Measurements from ENCODE around the gene SLC12A4. TPM values are rescaled to one million over a fixed set of nuclear protein-coding genes. Genes with fewer than 3 reads are reported as not detected.

Gene SLC12A4
- total RNA-seq, 4 donors from 2014 or later, result 82.0 to 127 (median 101) TPM

DNA sequence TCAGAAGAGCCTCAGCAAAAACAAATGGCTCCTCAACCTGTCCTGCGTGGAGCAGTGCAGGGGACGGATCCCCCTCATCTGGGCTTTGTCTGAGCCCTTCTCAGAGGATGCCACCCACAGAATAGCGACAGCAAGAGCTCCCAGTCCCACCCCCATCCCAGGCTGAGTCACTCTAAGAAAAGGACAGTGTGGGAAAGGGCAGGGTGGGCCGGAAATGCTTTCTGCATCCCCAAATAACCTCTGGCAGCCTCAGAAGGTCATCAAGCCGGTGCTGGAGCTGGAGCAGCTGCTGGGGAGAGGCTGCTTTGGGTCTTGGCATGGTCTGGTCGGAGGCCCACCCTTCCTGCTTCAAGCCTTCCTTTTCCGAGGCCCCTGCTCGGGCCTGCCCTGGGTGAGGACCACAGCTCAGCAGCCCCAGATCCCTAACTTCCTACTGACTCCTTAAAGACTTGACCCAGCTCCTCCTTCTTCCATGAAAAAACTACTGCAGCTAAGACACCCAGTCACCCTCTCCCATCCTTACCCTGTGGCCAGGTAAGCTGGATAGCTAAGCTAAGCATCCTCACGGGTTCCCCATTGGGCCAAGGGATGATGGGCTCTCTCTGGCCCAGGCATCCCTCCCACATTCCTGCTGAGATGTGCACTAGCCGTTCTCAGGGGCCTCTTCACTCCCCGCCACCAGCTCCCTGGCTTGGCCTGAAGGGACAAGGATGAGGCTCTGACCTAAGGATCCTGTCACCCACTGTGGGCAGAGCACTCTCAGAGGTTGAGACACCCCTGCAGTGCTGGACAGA lies 8.7 kb downstream of the SLC12A4 start:
- H3K36me3 ChIP-seq, result peaks cover 6 to 79% (median 8%) of the 10 kb centered on the region in 3 donors
- 24 to 36% methylated on average over 10 to 11 of the region's 11 CpGs for whole genome bisulfite sequencing, 2 donors
- DNase-seq (ENCODE audit: low spot score in 2 of 2), result peak; percentile 47 to 49
- H3K27me3 ChIP-seq, result no peaks in the 10 kb centered on the region
- H3K4me1 ChIP-seq, result peaks cover 0 to 59% (median 33%) of the 10 kb centered on the region in 4 donors
- H3K27ac ChIP-seq, result peak overlapping the region in 3 of 4 donors; percentile 62 to 74 (median 70)
- no peaks in the 10 kb centered on the region for H3K9me3 ChIP-seq
- TF ChIP-seq EP300 (IDR thresholded peaks at IDR 0.05), result peak in 1 of 2 donors; percentile 69
- TF ChIP-seq, protein P1, sequence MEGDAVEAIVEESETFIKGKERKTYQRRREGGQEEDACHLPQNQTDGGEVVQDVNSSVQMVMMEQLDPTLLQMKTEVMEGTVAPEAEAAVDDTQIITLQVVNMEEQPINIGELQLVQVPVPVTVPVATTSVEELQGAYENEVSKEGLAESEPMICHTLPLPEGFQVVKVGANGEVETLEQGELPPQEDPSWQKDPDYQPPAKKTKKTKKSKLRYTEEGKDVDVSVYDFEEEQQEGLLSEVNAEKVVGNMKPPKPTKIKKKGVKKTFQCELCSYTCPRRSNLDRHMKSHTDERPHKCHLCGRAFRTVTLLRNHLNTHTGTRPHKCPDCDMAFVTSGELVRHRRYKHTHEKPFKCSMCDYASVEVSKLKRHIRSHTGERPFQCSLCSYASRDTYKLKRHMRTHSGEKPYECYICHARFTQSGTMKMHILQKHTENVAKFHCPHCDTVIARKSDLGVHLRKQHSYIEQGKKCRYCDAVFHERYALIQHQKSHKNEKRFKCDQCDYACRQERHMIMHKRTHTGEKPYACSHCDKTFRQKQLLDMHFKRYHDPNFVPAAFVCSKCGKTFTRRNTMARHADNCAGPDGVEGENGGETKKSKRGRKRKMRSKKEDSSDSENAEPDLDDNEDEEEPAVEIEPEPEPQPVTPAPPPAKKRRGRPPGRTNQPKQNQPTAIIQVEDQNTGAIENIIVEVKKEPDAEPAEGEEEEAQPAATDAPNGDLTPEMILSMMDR (IDR thresholded peaks at IDR 0.05), result no peak
- no peak overlapping the region for H3K4me3 ChIP-seq

DNA sequence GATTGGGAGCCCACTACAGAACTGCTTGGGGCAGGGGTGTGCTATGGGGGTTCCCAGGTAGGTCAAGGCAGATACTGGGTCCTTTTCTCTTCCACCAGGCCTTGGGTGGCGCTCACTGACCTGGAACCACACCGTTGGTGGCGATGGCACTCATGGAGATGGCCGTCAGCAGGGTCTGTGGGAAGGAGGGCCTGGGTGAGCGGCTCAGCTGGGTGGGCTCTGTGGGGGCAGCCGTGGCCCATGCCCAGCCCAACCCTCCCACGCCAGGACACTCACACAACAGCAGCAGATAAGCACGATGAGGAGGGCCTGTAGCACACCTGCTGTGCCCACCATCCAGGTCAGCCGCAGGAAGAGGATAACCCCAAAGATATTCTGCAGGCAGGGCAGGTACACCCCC lies 10.8 kb downstream of the SLC12A4 start:
- no peak for TF ChIP-seq EP300 (IDR thresholded peaks at IDR 0.05)
- no peak for TF ChIP-seq POLR2A (IDR thresholded peaks at IDR 0.05)
- TF ChIP-seq, protein P1 (IDR thresholded peaks at IDR 0.05), result no peak
- WGBS, 2 donors, result 92% methylated on average over 9 of the region's 9 CpGs
- no peak for DNase-seq (ENCODE audit: low spot score in 2 of 2)
- H3K9me3 ChIP-seq, result no peaks in the 10 kb centered on the region
- peaks cover 0 to 47% (median 15%) of the 10 kb centered on the region in 4 donors for H3K4me1 ChIP-seq
- H3K36me3 ChIP-seq, result peaks cover 6 to 90% (median 8%) of the 10 kb centered on the region in 3 donors
- peak overlapping the region in 1 of 4 donors; percentile 74 for H3K27ac ChIP-seq
- no peak overlapping the region for H3K4me3 ChIP-seq
- H3K27me3 ChIP-seq, result no peaks in the 10 kb centered on the region

- Histone ChIP-seq H3K4me1 (peaks cover 0 to 48% (median 16%) of the 10 kb centered on the region in 4 donors), H3K36me3 (peaks cover 7 to 87% (median 10%) of the 10 kb centered on the region in 3 donors)
- 78 to 85% methylated on average over 8 to 9 of the region's 10 CpGs for WGBS, 2 donors
Measured at GRCh38 chr16:67954421-67955196, 13.8 kb downstream of the SLC12A4 start.

GRCh38 chr16:67953641-67954375 lies 14.6 kb downstream of the SLC12A4 start:
- peak overlapping the region in 1 of 4 donors; percentile 40 for H3K27ac ChIP-seq
- H3K27me3 ChIP-seq, result no peaks in the 10 kb centered on the region
- no peak overlapping the region for H3K4me3 ChIP-seq
- no peak for DNase-seq (ENCODE audit: low spot score in 2 of 2)
- peaks cover 10 to 87% (median 13%) of the 10 kb centered on the region in 3 donors for H3K36me3 ChIP-seq
- peaks cover 0 to 40% (median 10%) of the 10 kb centered on the region in 4 donors for H3K4me1 ChIP-seq
- TF ChIP-seq POLR2A (IDR thresholded peaks at IDR 0.05) (no peak), EP300 (IDR thresholded peaks at IDR 0.05) (no peak)
- TF ChIP-seq, protein P1 (IDR thresholded peaks at IDR 0.05), result no peak
- no peaks in the 10 kb centered on the region for H3K9me3 ChIP-seq
- WGBS, 2 donors, result 83 to 93% methylated on average over 8 of the region's 8 CpGs

More at GRCh38 chr16:67954421-67955196, 13.8 kb downstream of the SLC12A4 start:
- no peaks in the 10 kb centered on the region for H3K9me3 ChIP-seq
- TF ChIP-seq EP300 (IDR thresholded peaks at IDR 0.05) (no peak), POLR2A (IDR thresholded peaks at IDR 0.05) (no peak)
- TF ChIP-seq, protein P1 (IDR thresholded peaks at IDR 0.05), result no peak
- peak overlapping the region in 1 of 4 donors; percentile 40 for H3K27ac ChIP-seq
- H3K27me3 ChIP-seq, result no peaks in the 10 kb centered on the region
- no peak overlapping the region for H3K4me3 ChIP-seq
- DNase-seq (ENCODE audit: low spot score in 2 of 2), result no peak

Data from tibial nerve (tissue), 4 donors.